SH-SY5Y (cell line): ENCODE data around the gene RPS6KA2.

Experiments used
- GATA2 ChIP-seq: IDR thresholded peaks from 2 replicates; pipeline ENCODE4 v1.6.1; 2011; ENCODE audit warnings: mild to moderate bottlenecking, low read depth, low read length
- GATA3 ChIP-seq: IDR thresholded peaks from 2 replicates; pipeline ENCODE4 v1.6.1; 2011; ENCODE audit warnings: low read depth, mild to moderate bottlenecking, low read length, moderate library complexity

DNA sequence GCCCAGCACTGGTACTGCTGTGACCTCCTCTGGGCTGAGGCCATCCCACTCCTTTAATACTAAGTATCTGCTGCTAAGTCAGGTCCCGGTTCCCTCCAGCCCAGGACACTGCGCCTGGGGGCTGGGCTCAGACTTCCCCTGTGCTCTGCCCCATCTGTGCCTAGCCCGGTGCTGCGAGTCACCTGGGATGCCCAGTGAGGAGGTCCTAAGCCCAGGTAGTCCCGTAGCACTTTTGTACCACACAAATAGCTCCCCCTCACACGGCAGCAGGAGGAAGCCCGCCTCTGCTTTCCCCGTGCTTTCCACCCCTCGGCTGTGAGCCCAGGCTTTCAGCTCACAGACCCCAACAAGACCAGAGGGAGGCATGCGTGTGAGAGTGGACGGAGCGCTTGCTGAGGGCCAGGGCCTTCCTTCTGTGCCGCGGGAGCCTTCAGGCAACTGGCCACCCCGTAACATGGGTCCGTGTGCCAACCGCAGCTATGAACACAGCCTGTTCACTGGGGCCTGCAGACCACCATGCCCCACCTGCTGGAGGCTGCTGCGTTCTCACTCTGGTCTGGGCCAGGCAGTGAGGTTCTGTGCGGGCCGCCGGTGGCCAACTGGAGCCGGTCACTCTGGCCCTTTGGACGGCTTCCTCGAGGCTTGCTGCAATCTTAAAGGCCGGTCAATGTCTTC is 164.5 kb downstream of the RPS6KA2 start:
- TF ChIP-seq GATA2 (no peak), GATA3 (no peak)
